ENCODE measurements around the gene MORF4L1. TPM values are rescaled to one million over a fixed set of nuclear protein-coding genes. Genes with fewer than 3 reads are reported as not detected.

Gene MORF4L1
- total RNA-seq, 1 experiment from 2014 or later = 503 TPM

- TF ChIP-seq SP1 (CRISPR knock-in tag; conservative IDR thresholded peaks at IDR 0.05) (no peak), CBFB (CRISPR knock-in tag; IDR thresholded peaks at IDR 0.05; ENCODE audit: low read depth) (no peak)
These were observed 66.2 kb downstream of the MORF4L1 start (continued) for GRCh38 chr15:78938658-78939488.

- Mint-ChIP-seq H3K4me1 (0 out of 2 replicates have a peak, but pooled peaks cover 5% of the 10 kb centered on the region), H3K27me3 (ENCODE audit: low read depth) (peaks cover 42% of the 10 kb centered on the region), H3K4me3 (no peak overlapping the region), H3K27ac (no peak overlapping the region), H3K36me3 (no peaks in the 10 kb centered on the region), H3K9me3 (no peaks in the 10 kb centered on the region)
- ChIA-PET POLR2A (no interaction called here), CTCF (interaction anchor here (2.4 kb wide), 1 partner anchor 86 kb away, joined by 11 read pairs; no protein-coding TSS in a partner anchor)
- no peak for TF ChIP-seq NR3C1 (CRISPR knock-in tag; conservative IDR thresholded peaks at IDR 0.05; ENCODE audit: low read depth)
- TF ChIP-seq ZNF232 (CRISPR knock-in tag; IDR thresholded peaks at IDR 0.05) = no peak
- no peak for TF ChIP-seq TEAD4 (CRISPR knock-in tag; IDR thresholded peaks at IDR 0.05)
- TF ChIP-seq, protein P1, sequence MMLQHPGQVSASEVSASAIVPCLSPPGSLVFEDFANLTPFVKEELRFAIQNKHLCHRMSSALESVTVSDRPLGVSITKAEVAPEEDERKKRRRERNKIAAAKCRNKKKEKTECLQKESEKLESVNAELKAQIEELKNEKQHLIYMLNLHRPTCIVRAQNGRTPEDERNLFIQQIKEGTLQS (CRISPR knock-in tag; conservative IDR thresholded peaks at IDR 0.05) = no peak
- no peak for TF ChIP-seq NR2C2 (CRISPR knock-in tag; IDR thresholded peaks at IDR 0.05)
- TF ChIP-seq, protein P2, sequence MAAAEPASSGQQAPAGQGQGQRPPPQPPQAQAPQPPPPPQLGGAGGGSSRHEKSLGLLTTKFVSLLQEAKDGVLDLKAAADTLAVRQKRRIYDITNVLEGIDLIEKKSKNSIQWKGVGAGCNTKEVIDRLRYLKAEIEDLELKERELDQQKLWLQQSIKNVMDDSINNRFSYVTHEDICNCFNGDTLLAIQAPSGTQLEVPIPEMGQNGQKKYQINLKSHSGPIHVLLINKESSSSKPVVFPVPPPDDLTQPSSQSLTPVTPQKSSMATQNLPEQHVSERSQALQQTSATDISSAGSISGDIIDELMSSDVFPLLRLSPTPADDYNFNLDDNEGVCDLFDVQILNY (CRISPR knock-in tag; IDR thresholded peaks at IDR 0.05) = no peak
- TF ChIP-seq, protein P3, sequence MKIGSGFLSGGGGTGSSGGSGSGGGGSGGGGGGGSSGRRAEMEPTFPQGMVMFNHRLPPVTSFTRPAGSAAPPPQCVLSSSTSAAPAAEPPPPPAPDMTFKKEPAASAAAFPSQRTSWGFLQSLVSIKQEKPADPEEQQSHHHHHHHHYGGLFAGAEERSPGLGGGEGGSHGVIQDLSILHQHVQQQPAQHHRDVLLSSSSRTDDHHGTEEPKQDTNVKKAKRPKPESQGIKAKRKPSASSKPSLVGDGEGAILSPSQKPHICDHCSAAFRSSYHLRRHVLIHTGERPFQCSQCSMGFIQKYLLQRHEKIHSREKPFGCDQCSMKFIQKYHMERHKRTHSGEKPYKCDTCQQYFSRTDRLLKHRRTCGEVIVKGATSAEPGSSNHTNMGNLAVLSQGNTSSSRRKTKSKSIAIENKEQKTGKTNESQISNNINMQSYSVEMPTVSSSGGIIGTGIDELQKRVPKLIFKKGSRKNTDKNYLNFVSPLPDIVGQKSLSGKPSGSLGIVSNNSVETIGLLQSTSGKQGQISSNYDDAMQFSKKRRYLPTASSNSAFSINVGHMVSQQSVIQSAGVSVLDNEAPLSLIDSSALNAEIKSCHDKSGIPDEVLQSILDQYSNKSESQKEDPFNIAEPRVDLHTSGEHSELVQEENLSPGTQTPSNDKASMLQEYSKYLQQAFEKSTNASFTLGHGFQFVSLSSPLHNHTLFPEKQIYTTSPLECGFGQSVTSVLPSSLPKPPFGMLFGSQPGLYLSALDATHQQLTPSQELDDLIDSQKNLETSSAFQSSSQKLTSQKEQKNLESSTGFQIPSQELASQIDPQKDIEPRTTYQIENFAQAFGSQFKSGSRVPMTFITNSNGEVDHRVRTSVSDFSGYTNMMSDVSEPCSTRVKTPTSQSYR (CRISPR knock-in tag; IDR thresholded peaks at IDR 0.05) = no peak
- no peak for TF ChIP-seq CREM (CRISPR knock-in tag; IDR thresholded peaks at IDR 0.05)
- TF ChIP-seq FOXK1 (CRISPR knock-in tag; IDR thresholded peaks at IDR 0.05) = no peak
- no peak for TF ChIP-seq ZNF219 (CRISPR knock-in tag; IDR thresholded peaks at IDR 0.05; ENCODE audit: borderline replicate concordance)
- no peak for TF ChIP-seq NFYB (CRISPR knock-in tag; conservative IDR thresholded peaks at IDR 0.05; ENCODE audit: low read depth)
- DNase-seq (ENCODE audit: low spot score) (no peak), ATAC-seq (no peak)
These were observed 70.1 kb downstream of the MORF4L1 start for GRCh38 chr15:78942741-78943140.

GRCh38 chr15:78943692-78944091, 71.0 kb downstream of the MORF4L1 start:
- Mint-ChIP-seq H3K9me3 (no peaks in the 10 kb centered on the region), H3K27ac (no peak overlapping the region), H3K4me3 (peak overlapping the region; percentile 70), H3K36me3 (no peaks in the 10 kb centered on the region), H3K4me1 (0 out of 2 replicates have a peak, but pooled peaks cover 5% of the 10 kb centered on the region), H3K27me3 (ENCODE audit: low read depth) (peaks cover 47% of the 10 kb centered on the region)
- POLR2A ChIA-PET = no interaction called here
- DNase-seq (ENCODE audit: low spot score) (no peak), ATAC-seq (no peak)
- CTCF ChIA-PET = interaction anchor here (0.6 to 2.4 kb wide), 7 partner anchors 16 to 241 kb away, joined by 4 to 25 read pairs (median 11); no protein-coding TSS in a partner anchor
- TF ChIP-seq, protein P4, sequence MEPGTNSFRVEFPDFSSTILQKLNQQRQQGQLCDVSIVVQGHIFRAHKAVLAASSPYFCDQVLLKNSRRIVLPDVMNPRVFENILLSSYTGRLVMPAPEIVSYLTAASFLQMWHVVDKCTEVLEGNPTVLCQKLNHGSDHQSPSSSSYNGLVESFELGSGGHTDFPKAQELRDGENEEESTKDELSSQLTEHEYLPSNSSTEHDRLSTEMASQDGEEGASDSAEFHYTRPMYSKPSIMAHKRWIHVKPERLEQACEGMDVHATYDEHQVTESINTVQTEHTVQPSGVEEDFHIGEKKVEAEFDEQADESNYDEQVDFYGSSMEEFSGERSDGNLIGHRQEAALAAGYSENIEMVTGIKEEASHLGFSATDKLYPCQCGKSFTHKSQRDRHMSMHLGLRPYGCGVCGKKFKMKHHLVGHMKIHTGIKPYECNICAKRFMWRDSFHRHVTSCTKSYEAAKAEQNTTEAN (CRISPR knock-in tag; IDR thresholded peaks at IDR 0.05) = no peak
- TF ChIP-seq GRHL2 (CRISPR knock-in tag; IDR thresholded peaks at IDR 0.05; ENCODE audit: insufficient replicate concordance, severe bottlenecking) = no peak
- TF ChIP-seq, protein P3 (CRISPR knock-in tag; IDR thresholded peaks at IDR 0.05) = no peak
- TF ChIP-seq, protein P5, sequence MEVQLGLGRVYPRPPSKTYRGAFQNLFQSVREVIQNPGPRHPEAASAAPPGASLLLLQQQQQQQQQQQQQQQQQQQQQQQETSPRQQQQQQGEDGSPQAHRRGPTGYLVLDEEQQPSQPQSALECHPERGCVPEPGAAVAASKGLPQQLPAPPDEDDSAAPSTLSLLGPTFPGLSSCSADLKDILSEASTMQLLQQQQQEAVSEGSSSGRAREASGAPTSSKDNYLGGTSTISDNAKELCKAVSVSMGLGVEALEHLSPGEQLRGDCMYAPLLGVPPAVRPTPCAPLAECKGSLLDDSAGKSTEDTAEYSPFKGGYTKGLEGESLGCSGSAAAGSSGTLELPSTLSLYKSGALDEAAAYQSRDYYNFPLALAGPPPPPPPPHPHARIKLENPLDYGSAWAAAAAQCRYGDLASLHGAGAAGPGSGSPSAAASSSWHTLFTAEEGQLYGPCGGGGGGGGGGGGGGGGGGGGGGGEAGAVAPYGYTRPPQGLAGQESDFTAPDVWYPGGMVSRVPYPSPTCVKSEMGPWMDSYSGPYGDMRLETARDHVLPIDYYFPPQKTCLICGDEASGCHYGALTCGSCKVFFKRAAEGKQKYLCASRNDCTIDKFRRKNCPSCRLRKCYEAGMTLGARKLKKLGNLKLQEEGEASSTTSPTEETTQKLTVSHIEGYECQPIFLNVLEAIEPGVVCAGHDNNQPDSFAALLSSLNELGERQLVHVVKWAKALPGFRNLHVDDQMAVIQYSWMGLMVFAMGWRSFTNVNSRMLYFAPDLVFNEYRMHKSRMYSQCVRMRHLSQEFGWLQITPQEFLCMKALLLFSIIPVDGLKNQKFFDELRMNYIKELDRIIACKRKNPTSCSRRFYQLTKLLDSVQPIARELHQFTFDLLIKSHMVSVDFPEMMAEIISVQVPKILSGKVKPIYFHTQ (CRISPR knock-in tag; IDR thresholded peaks at IDR 0.05) = no peak
